H7 (cell line): ENCODE results near the gene CCDC88C. TPM values are rescaled to one million over a fixed set of nuclear protein-coding genes. Genes with fewer than 3 reads are reported as not detected.
"Not testable (repeated sequence)": the region's sequence is repeated elsewhere in the genome, so short reads cannot be mapped to it uniquely, and the experiment has no call there.

ENCODE experiments used
- DNase-seq: peaks from one replicate; pipeline ENCODE4 v3.0.0; 2012
- H3K27me3 ChIP-seq: 2 replicates; pipeline ENCODE4 v1.6.0; 2011; ENCODE audit warnings: mild to moderate bottlenecking, low read length; ENCODE audit not compliant: control insufficient read depth, insufficient read depth
- H3K36me3 ChIP-seq: replicated peaks from 2 replicates; pipeline ENCODE4 v1.5.1; 2011; ENCODE audit warnings: low read length; ENCODE audit not compliant: control insufficient read depth, insufficient read depth
- H3K4me3 ChIP-seq: 2 replicates; pipeline ENCODE4 v1.5.1; 2011; ENCODE audit warnings: low read depth, mild to moderate bottlenecking, control low read depth, low read length, moderate library complexity; ENCODE audit not compliant: insufficient read depth
- total RNA-seq: library from RNA; depleted of rRNA; stranded (reverse); fragments of >200 nt; shearing (Covaris generic); gene quantifications from 2 replicates; pipeline ENCODE4 v1.2.3, GENCODE V29; 2014

Gene CCDC88C
- total RNA-seq, 1 experiment from 2014 or later, result 25.2 TPM

DNA sequence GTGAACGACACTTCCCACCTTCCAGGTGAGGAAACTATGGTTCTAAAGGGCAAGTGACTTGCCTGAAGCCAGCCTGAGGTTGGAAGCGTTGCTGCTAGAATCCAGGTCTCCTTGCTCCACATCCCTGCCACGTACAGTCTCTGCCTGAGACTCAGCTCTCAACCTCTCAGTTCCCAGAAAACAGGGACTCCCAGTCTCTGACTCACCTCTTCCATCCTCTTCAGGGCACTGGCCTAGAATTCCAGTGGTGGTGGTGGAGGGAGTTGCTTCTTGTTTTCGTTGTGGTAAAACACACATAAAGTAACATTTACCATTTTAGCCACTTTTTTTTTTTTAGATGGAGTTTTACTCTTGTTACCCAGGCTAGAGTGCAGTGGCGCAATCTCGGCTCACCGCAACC lies 180.4 kb downstream of the CCDC88C start:
- H3K36me3 ChIP-seq, result no peaks in the 10 kb centered on the region
- DNase-seq, result no peak
- no peak overlapping the region for H3K4me3 ChIP-seq
- no peaks in the 10 kb centered on the region for H3K27me3 ChIP-seq

DNA sequence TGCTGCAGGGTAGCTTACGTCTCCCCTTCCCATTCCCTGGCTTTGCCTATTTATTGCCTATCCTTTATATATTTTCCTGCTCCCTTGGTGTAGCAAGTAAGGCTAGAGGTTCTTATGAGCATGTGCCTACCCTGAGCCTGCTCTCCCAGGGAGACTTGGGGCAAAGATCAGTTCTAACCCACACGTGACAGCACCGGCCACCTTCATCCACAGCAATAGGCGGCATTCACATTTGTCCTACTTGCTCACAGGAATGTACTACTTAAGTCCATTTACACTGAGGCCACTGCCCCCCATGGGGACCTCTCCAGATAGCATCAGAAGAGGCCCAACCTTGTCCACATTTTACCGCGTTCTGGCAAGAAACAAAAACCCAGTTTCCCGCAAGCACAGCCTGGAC lies 181.8 kb downstream of the CCDC88C start:
- Histone ChIP-seq H3K36me3 (no peaks in the 10 kb centered on the region), H3K4me3 (no peak overlapping the region), H3K27me3 (no peaks in the 10 kb centered on the region)
- DNase-seq, result no peak

DNA sequence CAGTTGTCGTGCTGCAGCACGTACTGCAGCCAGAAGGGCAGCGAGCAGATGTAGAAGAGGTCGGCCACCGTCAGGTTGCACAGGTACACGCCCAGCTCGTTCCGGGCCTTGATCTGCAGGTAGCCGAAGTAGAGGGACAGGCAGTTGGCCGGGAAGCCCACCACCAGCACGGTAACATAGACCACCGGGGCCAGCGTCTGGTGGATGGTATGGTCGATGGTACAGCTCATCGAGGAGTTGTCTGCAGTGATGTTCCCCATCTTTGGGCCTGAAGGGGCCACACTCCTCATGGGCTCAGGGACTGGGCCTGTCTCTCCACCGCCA lies 182.9 kb downstream of the CCDC88C start:
- DNase-seq, result no peak
- H3K27me3 ChIP-seq, result no peaks in the 10 kb centered on the region
- no peak overlapping the region for H3K4me3 ChIP-seq
- H3K36me3 ChIP-seq, result no peaks in the 10 kb centered on the region

DNA sequence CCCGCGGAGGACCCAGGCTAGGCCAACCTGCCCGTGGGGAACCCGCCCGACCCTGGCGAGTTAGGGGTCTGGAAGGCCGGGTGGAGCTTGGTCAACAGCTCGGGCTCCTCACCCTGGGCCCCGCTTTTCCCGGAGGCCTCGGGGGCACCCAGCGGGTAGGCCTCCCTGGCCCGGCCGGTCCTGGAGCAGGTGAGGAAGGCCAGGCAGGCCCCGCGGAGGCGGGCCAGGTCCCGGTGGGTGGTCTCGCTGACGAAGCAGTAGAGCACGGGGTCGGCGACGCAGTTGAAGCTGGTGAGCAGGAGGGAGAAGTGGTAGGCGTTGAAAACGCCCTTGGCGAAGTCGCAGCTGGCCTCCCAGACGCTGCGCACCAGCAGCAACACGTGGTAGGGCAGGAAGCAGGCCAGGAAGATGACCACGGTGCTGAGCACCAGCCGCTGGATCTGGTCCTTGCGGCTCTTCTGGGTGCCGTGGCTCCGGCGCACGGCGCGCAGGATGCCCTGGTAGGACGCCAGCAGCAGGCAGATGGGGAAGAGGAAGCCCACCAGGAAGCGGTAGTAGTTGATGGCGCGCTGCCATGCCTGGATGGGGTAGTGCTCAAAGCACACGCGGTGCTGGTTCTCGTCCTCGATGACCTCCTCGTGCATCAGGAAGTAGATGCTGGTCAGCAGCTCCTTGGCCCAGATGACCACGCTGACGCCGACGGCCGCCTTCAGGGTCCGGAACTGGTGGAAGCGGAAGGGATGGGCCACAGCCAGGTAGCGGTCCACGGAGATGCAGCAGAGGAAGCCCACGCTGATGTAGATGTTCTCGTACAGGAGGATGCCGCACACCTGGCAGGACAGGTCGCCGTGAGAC lies 183.5 kb downstream of the CCDC88C start:
- Histone ChIP-seq H3K36me3 (no peaks in the 10 kb centered on the region), H3K27me3 (no peaks in the 10 kb centered on the region), H3K4me3 (no peak overlapping the region)
- DNase-seq, result no peak

DNA sequence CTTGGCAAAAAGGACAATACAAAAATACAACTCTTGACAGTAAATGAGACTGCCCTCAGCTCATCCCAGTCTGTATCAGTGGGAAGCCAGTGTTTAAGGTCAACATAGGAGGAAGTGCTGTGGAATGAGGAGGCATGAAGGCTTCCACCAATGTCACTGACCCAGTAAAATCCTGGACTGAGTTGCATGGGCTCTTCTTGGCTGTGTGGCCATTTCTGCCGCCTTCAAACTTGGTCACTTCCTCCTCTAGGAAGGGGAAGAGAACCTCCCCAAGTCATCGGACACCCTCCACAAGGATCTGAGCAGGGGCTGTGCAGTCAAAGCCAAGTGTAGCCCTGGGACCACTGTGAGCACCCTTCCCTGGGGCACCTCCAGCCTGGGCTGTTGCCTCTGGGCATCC lies 185.0 kb downstream of the CCDC88C start:
- H3K36me3 ChIP-seq, result no peaks in the 10 kb centered on the region
- DNase-seq, result no peak
- no peak overlapping the region for H3K4me3 ChIP-seq
- H3K27me3 ChIP-seq, result no peaks in the 10 kb centered on the region

DNA sequence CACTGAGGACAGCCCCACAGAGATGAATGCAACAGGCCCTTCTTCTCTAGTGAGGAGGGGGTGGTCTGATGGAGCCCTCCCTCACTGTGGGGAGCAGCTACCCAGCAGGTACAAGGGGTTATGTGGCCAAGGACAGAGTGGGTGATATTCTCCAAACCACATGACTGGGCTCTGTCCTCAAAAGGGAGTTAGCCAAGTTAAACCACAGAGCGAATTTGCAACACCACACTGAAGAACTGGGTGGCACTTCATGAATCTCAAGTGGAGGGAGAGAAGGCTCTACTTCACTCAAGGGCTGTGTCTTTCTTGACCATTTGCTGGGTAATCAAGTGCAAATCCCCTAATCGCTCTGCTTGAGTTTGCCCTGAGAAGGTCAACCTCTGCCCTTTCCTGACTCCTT lies 185.6 kb downstream of the CCDC88C start:
- no peak overlapping the region for H3K4me3 ChIP-seq
- no peaks in the 10 kb centered on the region for H3K36me3 ChIP-seq
- DNase-seq, result no peak
- no peaks in the 10 kb centered on the region for H3K27me3 ChIP-seq

DNA sequence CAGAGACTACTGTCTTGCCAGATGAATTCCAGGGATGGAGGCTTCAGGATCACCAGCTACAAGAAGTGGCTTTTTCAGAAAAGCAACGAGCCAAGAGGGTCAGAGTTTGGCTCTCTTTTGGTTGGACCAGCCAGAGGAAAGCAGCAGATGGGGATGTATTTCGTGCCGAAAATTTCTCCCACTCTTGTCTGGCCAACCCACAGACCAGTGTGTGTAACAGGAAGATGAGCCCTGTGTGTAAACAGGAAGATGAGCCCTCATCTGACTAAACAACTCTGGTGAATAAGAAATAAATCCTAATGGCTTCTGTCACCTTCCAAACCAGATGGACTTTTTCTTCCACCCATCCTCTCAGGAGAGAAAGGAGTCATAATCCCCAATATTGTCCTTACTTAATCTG lies 186.2 kb downstream of the CCDC88C start:
- H3K27me3 ChIP-seq, result no peaks in the 10 kb centered on the region
- no peak overlapping the region for H3K4me3 ChIP-seq
- DNase-seq, result no peak
- H3K36me3 ChIP-seq, result no peaks in the 10 kb centered on the region

DNA sequence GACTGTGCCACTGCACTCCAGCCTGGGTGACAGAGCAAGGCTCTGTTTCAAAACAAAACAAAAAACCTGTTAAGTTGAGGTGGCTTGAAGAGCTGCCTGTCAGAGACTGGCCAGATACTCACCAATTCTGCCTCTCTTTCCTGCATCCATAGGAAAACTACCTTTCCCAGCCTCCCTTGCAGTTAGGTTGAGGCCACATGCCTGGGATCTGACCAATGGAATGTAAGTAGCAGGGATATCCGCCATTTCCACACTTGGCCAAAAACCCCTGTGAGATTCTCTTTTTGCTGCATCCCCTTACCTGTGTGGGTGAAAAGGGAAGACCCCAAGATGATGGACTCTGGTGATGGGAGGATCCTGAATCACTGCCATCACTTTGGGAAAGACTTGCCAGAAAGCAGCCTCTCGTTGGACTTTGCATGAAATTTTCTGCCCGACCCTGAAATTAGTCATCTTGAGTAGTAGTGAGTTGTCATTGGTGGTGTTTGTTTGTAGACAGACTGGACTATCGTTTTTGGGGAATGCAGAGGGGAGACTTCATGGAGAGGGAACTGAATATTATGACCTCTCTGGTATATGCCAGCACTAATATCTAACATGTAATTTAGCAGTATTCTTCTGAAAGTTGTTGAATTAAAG lies 187.1 kb downstream of the CCDC88C start:
- no peak for DNase-seq
- Histone ChIP-seq H3K27me3 (no peaks in the 10 kb centered on the region), H3K4me3 (no peak overlapping the region)

DNA sequence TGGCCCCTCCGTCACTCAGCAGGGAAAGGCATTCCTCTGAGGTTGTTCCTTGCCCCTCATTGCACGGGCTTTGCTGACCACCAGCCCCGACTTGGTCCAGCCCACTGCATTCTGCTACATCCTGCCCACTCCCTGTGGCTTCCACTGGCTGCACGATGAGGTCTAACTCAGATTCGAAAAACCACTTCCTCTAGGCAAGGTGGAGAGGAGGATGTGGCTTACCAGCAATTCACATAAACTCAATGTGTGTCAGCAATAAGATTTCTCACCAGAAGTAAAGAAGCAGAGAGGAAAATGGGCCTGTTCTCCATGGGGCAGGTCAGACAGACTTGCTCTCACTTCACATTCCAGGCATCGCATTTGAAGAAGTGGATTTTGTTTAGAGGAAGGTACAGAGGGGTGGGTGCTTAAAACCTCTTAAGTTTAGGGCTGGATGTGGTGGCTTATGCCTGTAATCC lies 187.8 kb downstream of the CCDC88C start:
- no peaks in the 10 kb centered on the region for H3K27me3 ChIP-seq
- no peak for DNase-seq
- H3K36me3 ChIP-seq, result no peaks in the 10 kb centered on the region
- no peak overlapping the region for H3K4me3 ChIP-seq

More for the DNA sequence above, 187.1 kb downstream of the CCDC88C start:
- no peaks in the 10 kb centered on the region for H3K36me3 ChIP-seq

DNA sequence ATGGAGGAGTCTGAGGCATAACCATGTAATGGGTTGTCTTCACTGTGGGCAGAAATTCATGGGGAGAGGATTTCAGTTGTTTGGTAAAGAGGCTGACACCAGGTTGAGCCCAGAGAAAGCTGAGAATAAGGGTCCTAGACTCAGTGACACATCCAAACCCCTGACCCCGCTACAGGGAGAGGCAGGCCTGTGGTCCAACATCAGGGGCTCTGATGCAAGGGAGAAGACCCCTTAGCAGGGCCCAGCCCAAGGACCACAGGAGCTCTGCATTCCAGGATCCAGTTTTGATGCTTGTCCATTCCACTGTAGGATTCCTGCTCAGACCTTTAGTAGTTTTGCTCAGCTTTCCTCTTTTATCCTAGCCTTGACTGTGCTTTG lies 188.6 kb downstream of the CCDC88C start:
- Histone ChIP-seq H3K36me3 (no peaks in the 10 kb centered on the region), H3K27me3 (no peaks in the 10 kb centered on the region), H3K4me3 (no peak overlapping the region)
- DNase-seq, result no peak

DNA sequence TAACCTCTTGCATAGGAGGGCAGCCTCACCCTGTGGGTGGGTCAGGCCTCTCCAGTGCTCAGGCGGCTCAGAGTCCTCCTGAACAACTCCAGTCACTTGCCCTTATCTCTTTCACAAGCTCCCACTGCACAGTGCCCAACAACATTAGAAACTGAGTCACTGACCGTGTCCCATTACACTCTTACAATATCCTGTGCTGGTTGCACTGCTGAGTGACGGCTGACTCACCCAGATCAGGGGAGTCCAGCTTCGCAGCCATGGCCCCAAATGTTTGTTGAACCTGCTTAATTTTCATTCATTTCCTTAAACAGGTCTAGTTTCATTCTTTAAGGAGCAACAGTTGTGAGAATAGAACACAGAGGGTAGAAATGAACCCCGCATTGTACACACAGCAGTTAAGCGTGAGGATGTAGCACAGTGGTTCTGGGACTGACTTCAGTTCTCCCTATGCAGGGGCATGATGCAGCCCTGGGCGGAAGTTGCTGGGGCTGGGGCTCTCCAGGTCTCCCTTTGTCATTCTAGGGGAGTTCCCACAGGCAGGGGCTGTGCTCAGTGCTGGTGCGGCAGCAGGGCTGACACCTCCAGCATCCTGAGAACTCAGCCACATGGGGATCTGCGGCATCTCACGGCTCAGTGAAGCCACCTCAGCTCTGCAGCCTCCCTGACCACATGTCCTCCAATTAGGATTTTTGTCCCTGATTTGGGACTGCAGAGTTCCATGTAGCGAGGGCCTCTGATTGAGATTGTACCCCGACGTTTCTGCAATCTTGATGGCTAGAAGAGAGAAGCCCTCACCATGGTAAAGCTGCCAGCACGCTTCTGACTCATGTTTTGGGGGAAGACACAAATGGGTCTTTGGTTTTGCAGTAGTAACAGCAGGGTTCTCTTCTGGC lies 189.3 kb downstream of the CCDC88C start:
- Histone ChIP-seq H3K27me3 (no peaks in the 10 kb centered on the region), H3K36me3 (no peaks in the 10 kb centered on the region), H3K4me3 (no peak overlapping the region)
- DNase-seq, result peak; percentile 87

DNA sequence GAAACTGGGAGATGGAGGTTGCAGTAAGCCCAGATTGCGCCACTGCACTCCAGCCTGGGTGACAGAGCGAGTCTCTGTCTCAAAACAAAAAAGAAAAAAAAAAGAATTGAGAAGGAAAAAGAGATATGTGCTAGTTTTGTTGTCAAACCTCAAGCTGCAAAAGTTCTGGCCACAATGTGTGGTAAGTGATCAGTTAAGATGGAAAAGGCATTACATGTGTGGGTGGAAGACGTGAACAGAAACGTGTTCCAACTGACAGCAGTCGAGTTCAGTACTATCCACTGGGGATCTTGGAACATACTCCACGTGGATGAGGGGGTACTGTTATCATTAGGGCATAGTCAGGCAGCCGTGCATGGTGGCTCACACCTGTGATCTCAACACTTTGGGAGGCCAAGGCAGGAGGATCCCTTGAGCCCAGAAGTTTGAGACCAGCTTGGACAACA lies 190.4 kb downstream of the CCDC88C start:
- no peak for DNase-seq
- Histone ChIP-seq H3K27me3 (no peaks in the 10 kb centered on the region), H3K4me3 (no peak overlapping the region), H3K36me3 (no peaks in the 10 kb centered on the region)

DNA sequence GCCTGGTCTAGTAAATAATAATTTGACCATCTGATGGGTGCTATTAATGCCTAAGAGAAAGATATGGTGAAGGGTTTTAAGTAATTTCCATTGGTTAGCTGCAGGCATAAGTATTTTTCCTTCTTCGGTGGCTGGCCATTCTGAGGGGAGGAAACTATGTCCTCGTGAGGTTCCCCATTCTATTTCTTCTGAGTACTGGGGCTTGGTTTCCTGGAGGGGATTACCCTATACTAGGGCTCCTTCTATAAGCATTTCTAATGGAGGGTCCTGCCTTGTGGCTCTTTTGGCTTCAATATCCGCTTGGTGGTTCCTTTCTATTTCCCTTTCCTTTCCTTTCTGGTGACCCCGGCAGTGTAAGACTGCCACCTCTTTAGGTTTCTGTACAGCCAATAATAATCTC lies 191.3 kb downstream of the CCDC88C start:
- not testable (repeated sequence) for DNase-seq, H3K4me3 ChIP-seq, H3K27me3 ChIP-seq, H3K36me3 ChIP-seq

DNA sequence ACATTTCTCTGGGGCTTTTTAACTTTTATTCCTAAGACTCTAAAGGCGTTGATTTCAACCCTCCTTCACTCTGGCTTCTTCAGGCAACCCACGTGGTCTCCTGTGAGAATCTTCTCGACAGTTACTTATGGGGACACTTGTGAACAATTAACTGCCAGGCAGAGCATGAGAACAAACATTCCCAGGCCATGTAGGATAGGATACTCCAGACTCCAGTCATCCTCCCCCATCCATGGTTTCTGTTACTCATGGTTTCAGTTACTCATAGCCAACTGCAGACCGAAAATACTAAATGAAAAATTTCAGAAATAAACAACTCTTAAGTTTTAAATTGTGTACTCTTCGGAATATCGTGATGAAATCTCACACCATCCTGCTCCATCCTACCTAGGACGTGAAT lies 192.6 kb downstream of the CCDC88C start:
- Histone ChIP-seq H3K36me3 (no peaks in the 10 kb centered on the region), H3K4me3 (no peak overlapping the region), H3K27me3 (no peaks in the 10 kb centered on the region)
- DNase-seq, result no peak
